ENCODE measurements around the gene PCBP3. TPM values are rescaled to one million over a fixed set of nuclear protein-coding genes. Genes with fewer than 3 reads are reported as not detected.

Gene PCBP3
- polyA plus RNA-seq, 1 donor (not counting 4 experiments of a cell fraction or from before 2014, with no cell fraction given): 0.25 TPM

- no peak overlapping the region for H3K4me2 ChIP-seq (ENCODE audit: control insufficient read depth, extremely low read depth, insufficient read depth, low read depth, low read length)
- dilution Hi-C loops (cut with MboI; ENCODE audit: extremely low pct_ligation_motif_present, low sequenced_read_pairs): no loop called here
- no peaks in the 10 kb centered on the region for H3K79me2 ChIP-seq (ENCODE audit: control insufficient read depth, insufficient read depth, low read length)
- H3K4me3 ChIP-seq (ENCODE audit: control insufficient read depth in 2 of 3, extremely low read depth in 1 of 3, insufficient read depth in 2 of 3, low read depth in 1 of 3, low read length in 3 of 3): no peak overlapping the region
- no peaks in the 10 kb centered on the region for H3K36me3 ChIP-seq (ENCODE audit: control insufficient read depth in 2 of 2, extremely low read depth in 1 of 2, insufficient read depth in 2 of 2, low read length in 2 of 2)
- H3K27ac ChIP-seq (ENCODE audit: control insufficient read depth, insufficient read depth, low read length): no peak overlapping the region
- no peak overlapping the region for H3K9ac ChIP-seq (ENCODE audit: control insufficient read depth, extremely low read depth, insufficient read depth, low read length)
- H3K9me1 ChIP-seq (ENCODE audit: control insufficient read depth, extremely low read depth, insufficient read depth, low read length): no peaks in the 10 kb centered on the region
- FAIRE-seq: no peak
- no peaks in the 10 kb centered on the region for H4K20me1 ChIP-seq (ENCODE audit: control insufficient read depth, extremely low read depth, insufficient read depth, low read length)
- peaks cover 30% of the 10 kb centered on the region for H3K4me1 ChIP-seq (ENCODE audit: control insufficient read depth, extremely low read depth, insufficient read depth, low read length)
- TF ChIP-seq CTCF (optimal IDR thresholded peaks at IDR 0.05 in 1 of 3, IDR thresholded peaks at IDR 0.05 in 1 of 3, conservative IDR thresholded peaks at IDR 0.05 in 1 of 3; ENCODE audit: extremely low read depth in 1 of 3, insufficient read depth in 2 of 3, low read length in 3 of 3) (no peak), EZH2 (IDR thresholded peaks at IDR 0.05; ENCODE audit: low read length) (no peak)
- no peaks in the 10 kb centered on the region for H3K9me3 ChIP-seq (ENCODE audit: control insufficient read depth, low read depth, low read length)
- H2AFZ ChIP-seq (ENCODE audit: control insufficient read depth, low read length): no peak overlapping the region
- H3K27me3 ChIP-seq (ENCODE audit: control insufficient read depth, extremely low read depth, insufficient read depth, low read length): peaks cover 1% of the 10 kb centered on the region
- no peak for DNase-seq (ENCODE audit: low read depth, low spot score)
Measured at GRCh38 chr21:45867041-45867666, 223.6 kb downstream of the PCBP3 start.

- Histone ChIP-seq H3K4me2 (ENCODE audit: control insufficient read depth, extremely low read depth, insufficient read depth, low read depth, low read length) (no peak overlapping the region), H3K9me1 (ENCODE audit: control insufficient read depth, extremely low read depth, insufficient read depth, low read length) (no peaks in the 10 kb centered on the region), H3K27ac (ENCODE audit: control insufficient read depth, insufficient read depth, low read length) (no peak overlapping the region), H3K9ac (ENCODE audit: control insufficient read depth, extremely low read depth, insufficient read depth, low read length) (no peak overlapping the region), H3K9me3 (ENCODE audit: control insufficient read depth, low read depth, low read length) (no peaks in the 10 kb centered on the region), H3K4me3 (ENCODE audit: control insufficient read depth in 2 of 3, extremely low read depth in 1 of 3, insufficient read depth in 2 of 3, low read depth in 1 of 3, low read length in 3 of 3) (no peak overlapping the region), H3K4me1 (ENCODE audit: control insufficient read depth, extremely low read depth, insufficient read depth, low read length) (peaks cover 30% of the 10 kb centered on the region), H2AFZ (ENCODE audit: control insufficient read depth, low read length) (no peak overlapping the region), H3K36me3 (ENCODE audit: control insufficient read depth in 2 of 2, extremely low read depth in 1 of 2, insufficient read depth in 2 of 2, low read length in 2 of 2) (no peaks in the 10 kb centered on the region), H3K79me2 (ENCODE audit: control insufficient read depth, insufficient read depth, low read length) (no peaks in the 10 kb centered on the region), H4K20me1 (ENCODE audit: control insufficient read depth, extremely low read depth, insufficient read depth, low read length) (no peaks in the 10 kb centered on the region), H3K27me3 (ENCODE audit: control insufficient read depth, extremely low read depth, insufficient read depth, low read length) (peaks cover 5% of the 10 kb centered on the region)
- FAIRE-seq (no peak), DNase-seq (ENCODE audit: low read depth, low spot score) (no peak)
- dilution Hi-C loops (cut with MboI; ENCODE audit: extremely low pct_ligation_motif_present, low sequenced_read_pairs): no loop called here
- TF ChIP-seq EZH2 (IDR thresholded peaks at IDR 0.05; ENCODE audit: low read length) (no peak), CTCF (optimal IDR thresholded peaks at IDR 0.05 in 1 of 3, IDR thresholded peaks at IDR 0.05 in 1 of 3, conservative IDR thresholded peaks at IDR 0.05 in 1 of 3; ENCODE audit: extremely low read depth in 1 of 3, insufficient read depth in 2 of 3, low read length in 3 of 3) (no peak)
Measured at GRCh38 chr21:45867671-45868081, 224.2 kb downstream of the PCBP3 start.
